RWPE1 (cell line): Measurements from ENCODE around the gene CENPA.
A peak's percentile ranks its signal among the peaks of the same experiment; 100 is the strongest.

Experiments
- CTCF ChIA-PET: fragments of 350-600 bp; sonication (Branson Sonifier 250); formaldehyde crosslinking; extraction: SDS; loops from one replicate; lab custom pipeline; 2021; lab: Yijun Ruan, JAX
- POLR2A ChIA-PET: fragments of 400-600 bp; formaldehyde crosslinking; extraction: SDS; loops from one replicate; lab custom pipeline; 2020; ENCODE audit warnings: antibody characterized with exemption; ENCODE audit not compliant: low non-redundant PET; lab: Yijun Ruan, JAX
- DNase-seq: peaks from one replicate; pipeline ENCODE4 v3.0.0; 2012; ENCODE audit warnings: low spot score
- H3K27ac ChIP-seq: fragments of 450-650 bp; 2 replicates; pipeline ENCODE4 v1.5.1; 2017
- TF ChIP-seq, protein P1 (sequence below): fragments of 450-650 bp; conservative IDR thresholded peaks from 2 replicates; pipeline ENCODE4 v1.5.1; 2017; ENCODE audit warnings: low read depth, mild to moderate bottlenecking

CENPA gene

DNA sequence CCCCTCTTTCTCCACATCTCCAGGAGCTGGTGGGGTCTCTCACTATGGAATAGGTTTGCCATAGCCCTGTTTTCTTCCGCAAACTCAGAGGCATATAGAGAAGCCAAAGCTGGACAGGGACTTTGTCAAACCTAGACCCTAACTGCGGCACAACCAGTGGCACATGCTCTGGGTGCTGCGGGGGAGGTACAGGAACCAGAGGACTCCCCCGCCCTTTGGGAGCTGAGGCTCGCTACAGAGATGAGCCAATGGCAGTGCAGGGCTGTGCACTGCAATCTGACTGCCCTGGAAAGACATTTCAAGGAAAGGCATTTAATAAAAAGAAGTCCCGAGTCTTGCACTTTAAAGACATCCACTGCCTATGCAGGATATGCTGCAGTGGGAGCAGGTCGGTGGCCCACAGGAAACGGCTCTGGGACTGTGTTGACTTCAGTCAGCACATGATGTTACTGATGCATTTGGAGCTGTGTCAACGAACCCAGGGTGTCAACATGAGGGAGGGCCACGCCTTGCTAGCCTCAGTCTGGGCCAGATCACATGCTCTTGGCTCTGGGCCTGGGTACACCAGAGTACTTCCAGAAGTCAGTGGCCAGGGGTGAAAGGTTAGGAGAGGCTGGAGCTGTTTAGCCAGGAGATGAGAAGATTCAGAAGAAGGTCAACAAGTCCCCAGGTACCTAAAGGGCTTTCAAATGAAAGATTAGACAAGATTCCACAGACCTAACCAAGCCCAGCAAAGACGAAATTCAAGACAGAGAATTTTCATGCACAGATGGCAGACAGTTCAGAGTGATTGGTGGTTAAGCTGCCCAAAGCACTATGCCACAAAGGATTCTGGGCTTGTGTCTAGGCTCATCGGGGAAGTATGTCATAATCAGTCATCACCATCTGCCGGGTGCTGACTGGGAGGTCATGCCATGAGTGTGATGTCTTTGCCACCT, 13.5 kb upstream of the CENPA start:
- no peak for DNase-seq
- CTCF ChIA-PET, result interaction anchor here (0.7 to 1.2 kb wide), 2 partner anchors 26 to 333 kb away, joined by 3 to 4 read pairs; no protein-coding TSS in a partner anchor
- POLR2A ChIA-PET, result interaction anchor here (0.7 kb wide), 2 partner anchors 11 to 27 kb away, joined by 4 to 6 read pairs; no protein-coding TSS in a partner anchor
- H3K27ac ChIP-seq, result peak overlapping the region; percentile 97
- TF ChIP-seq, protein P1, sequence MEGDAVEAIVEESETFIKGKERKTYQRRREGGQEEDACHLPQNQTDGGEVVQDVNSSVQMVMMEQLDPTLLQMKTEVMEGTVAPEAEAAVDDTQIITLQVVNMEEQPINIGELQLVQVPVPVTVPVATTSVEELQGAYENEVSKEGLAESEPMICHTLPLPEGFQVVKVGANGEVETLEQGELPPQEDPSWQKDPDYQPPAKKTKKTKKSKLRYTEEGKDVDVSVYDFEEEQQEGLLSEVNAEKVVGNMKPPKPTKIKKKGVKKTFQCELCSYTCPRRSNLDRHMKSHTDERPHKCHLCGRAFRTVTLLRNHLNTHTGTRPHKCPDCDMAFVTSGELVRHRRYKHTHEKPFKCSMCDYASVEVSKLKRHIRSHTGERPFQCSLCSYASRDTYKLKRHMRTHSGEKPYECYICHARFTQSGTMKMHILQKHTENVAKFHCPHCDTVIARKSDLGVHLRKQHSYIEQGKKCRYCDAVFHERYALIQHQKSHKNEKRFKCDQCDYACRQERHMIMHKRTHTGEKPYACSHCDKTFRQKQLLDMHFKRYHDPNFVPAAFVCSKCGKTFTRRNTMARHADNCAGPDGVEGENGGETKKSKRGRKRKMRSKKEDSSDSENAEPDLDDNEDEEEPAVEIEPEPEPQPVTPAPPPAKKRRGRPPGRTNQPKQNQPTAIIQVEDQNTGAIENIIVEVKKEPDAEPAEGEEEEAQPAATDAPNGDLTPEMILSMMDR, result no peak

DNA sequence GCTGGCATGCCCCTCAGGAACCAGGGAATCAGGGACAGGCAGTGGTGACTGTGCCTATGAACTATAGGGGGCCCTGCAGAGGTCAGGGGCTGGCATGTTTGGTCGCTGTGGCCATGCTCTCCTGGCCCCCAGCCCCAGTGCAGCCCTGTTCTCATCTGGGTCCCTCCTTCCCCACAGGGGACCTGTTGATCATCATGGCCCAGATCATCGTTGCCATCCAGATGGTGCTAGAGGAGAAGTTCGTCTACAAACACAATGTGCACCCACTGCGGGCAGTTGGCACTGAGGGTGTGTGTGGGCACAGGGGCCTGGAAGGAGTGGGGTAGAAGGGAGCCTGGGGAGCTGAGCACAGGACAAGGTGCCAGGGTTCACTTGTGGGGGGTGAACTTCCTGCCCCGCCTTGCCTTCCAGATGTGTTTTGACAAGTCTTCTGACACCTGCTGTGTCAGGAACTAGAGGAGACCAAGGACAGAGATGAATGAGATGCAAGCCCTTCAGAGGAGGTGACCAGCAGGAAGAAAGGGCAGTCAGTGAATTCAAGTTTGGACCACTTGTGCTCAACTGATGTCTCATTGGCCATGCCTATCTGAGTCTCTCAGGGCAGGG, 9.6 kb upstream of the CENPA start:
- ChIA-PET POLR2A (interaction anchor here (0.6 kb wide), 1 partner anchor 13 kb away, joined by 3 read pairs; no protein-coding TSS in a partner anchor), CTCF (interaction anchor here (0.6 kb wide), 1 partner anchor 454 kb away, joined by 3 read pairs; no protein-coding TSS in a partner anchor)
- peak overlapping the region; percentile 56 for H3K27ac ChIP-seq
- TF ChIP-seq, protein P1, result no peak
- no peak for DNase-seq

GRCh38 chr2:26778098-26778497, 7.8 kb upstream of the CENPA start:
- TF ChIP-seq, protein P1, result no peak

DNA sequence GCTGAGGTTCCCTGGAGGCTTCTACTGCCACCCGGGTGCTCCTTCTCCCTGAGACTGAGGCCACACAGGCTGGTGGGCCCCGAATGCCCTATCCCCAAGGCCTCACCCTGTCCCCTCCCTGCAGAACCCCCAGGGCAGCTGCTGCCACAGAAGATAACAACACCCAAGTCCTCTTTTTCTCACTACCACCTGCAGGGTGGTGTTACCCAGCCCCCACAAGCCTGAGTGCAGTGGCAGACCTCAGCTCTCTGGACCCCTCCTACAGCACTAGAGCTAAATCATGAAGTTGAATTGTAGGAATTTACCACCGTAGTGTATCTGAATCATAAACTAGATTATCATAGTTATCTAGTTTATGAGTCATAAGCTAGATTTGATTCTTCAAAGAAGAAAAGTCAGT, 7.3 kb upstream of the CENPA start:
- TF ChIP-seq, protein P1, result no peak
- peak overlapping the region; percentile 55; the same call in 1 of the 2 replicates for H3K27ac ChIP-seq
- ChIA-PET POLR2A (no interaction called here), CTCF (interaction anchor here (1.4 kb wide), 1 partner anchor 8 kb away, joined by 4 read pairs; no protein-coding TSS in a partner anchor)
- DNase-seq, result no peak

More at GRCh38 chr2:26778098-26778497, 7.8 kb upstream of the CENPA start:
- no peak for DNase-seq
- H3K27ac ChIP-seq, result peak overlapping the region; percentile 55; the same call in 1 of the 2 replicates
- CTCF ChIA-PET, result no interaction called here
- POLR2A ChIA-PET, result no interaction called here

DNA sequence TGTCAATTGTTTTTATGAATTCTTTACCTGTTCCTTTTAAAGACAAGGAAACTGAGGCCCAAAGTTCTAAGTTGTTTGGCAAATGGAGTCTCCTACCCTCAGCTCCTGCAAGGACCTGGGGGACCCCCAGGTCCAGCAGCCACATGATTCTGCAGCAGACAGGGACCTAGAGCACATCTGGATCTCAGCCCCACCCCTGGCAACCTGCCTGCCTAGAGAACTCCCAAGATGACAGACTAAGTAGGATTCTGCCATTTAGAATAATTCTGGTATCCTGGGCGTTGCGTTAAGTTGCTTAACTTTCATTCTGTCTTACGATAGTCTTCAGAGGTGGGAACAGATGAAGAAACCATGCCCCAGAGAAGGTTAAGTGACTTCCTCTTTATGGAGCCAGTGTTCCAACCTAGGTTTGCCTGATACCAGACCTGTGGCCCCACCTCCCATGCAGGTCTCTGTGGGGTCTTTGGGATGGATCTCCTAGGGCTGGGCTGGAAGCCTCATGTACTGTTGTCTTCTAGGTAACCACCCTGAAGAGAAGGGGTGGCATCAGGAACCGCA, 5.6 kb upstream of the CENPA start:
- H3K27ac ChIP-seq, result peak overlapping the region; percentile 55
- DNase-seq, result no peak
- CTCF ChIA-PET, result no interaction called here
- TF ChIP-seq, protein P1, result no peak
- POLR2A ChIA-PET, result interaction anchor here (0.6 kb wide), 1 partner anchor 9 kb away, joined by 3 read pairs; no protein-coding TSS in a partner anchor
